SW480 (cell line): ENCODE measurements around the gene TMED10.
"Not testable (repeated sequence)": the region's sequence is repeated elsewhere in the genome, so short reads cannot be mapped to it uniquely, and the experiment has no call there.

Source experiments
- DNase-seq: peaks from one replicate; pipeline ENCODE4 v3.0.0-alpha.2; 2016; ENCODE audit warnings: low spot score

Gene TMED10

GRCh38 chr14:75158843-75159614 lies 17.4 kb downstream of the TMED10 start:
- no peak for DNase-seq

DNA sequence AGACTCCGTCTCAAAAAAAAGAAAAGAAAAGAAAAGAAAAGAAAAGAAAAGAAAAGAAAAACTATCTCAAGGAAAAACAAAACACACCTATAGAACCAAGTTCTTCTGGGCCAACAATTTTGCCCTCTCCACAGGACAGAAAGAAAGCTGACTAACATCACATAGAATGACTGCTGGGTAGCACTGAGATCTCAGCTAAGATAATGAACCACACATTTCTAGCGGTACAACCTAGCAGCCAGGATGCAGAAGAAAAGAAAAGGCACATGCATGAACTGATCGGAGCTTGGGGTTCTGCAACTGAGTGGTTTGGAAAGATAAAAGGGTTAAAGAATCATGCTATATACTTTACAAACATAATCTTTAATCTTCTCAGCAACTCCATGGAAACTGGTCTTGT lies 19.5 kb downstream of the TMED10 start:
- no peak for DNase-seq

- no peak for DNase-seq
These were observed 20.3 kb downstream of the TMED10 start for GRCh38 chr14:75156111-75156510.

DNA sequence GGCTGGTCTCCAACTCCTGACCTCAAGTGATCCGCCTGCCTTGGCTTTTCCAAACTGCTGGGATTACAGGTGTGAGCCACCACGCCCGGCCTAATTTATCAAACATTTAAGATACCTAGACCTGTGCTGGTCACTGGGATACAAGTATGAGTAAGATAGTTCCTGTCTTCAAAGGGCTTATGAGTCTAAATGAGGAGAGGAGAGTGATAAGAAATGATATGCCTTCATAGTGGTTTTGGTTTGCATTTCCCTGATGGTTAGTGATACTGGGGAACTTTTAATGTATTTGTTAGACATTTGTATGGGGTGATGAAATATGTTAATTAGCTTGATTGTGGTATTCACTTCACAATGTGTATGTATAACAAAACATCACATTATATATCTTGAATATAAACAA lies 21.2 kb downstream of the TMED10 start:
- no peak for DNase-seq

DNA sequence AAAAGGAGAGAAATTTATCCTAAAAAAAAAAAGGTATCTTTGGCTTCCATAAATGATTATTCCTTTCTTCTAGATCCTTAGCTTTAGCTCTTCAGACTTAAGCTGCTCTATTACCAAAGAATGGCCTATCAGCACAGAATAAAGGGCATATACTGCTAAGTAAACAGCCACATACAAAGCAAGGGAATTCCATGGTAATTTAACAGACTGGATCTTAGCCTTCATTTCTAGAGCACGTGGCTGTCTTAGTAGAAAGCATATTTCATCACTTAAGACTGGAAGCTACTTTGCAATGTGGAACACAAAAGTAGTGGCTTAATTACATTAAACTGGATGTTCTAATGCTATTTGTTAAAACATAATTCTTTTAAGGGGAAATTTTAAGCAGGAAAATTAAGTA lies 23.1 kb downstream of the TMED10 start:
- no peak for DNase-seq

GRCh38 chr14:75151851-75152250 lies 24.6 kb downstream of the TMED10 start:
- DNase-seq, result no peak

- not testable (repeated sequence) for DNase-seq
These were observed 25.8 kb downstream of the TMED10 start for GRCh38 chr14:75150637-75151036.

DNA sequence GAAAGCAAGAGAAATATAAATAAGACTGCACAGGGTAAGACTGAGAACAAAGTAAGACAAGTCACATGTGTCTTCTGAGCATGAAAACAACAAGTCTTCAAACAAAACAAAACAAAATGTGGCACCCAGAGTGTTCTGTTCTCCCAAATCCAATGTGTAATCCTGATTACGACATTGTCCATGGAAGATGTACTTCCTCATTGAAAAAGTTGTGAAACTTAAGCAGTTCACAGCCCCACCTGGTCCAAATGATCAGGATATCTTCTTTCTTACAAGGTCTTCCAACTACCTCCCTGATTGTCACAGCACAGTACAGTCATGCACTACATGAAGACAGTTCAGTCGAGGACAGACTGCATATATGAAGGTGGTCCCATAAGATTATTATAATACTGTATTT lies 26.3 kb downstream of the TMED10 start:
- DNase-seq, result no peak

DNA sequence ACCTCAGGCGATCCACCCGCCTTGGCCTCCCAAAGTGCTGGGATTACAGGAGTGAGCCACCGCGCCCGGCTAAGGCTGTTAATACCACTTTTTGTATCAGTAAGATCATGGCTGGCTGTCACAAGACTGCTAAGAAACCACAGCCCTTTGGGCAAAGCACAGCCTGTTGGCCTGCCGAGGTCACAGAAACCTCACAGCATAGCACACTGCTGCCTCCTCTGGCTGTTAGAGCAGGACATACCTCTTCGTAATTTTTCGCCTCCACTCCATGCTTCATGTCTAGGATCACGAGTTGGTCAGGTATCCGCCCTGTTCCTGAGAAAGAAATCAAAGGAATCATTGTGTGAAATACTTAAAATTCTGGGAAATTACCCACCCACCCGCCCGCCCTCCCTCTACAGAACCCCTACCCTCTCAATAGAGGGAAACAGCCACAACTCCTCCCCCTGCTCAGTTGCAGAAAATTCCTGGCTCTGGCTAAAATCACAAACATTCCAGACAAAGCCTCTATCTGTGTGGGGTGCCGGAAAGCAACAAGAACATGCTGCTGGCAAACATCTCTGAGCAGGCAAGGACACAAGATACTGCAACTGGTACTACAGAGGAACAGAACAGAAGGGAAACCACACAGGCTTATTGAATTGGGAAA lies 28.9 kb downstream of the TMED10 start:
- peak; percentile 92 for DNase-seq

DNA sequence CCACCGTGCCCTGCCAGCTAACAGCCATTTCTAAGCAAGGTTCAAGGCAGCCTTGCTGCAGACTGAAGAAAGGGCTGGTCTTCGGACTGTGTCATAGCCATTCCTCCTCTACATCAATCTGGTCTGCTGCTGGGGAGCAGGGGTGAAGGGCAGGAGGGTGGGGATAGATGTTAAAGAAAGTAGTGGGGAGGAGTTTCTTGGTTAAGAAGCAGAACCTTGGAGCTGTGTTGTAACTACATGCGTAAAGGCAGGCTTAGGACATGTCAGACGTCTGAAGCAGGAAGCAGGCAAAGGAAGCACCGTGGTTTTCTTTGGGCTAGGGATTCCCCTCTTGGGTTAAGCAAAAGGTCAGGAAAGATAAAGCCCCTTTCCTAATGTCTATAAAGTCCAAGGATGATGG lies 31.5 kb downstream of the TMED10 start:
- DNase-seq, result no peak

DNA sequence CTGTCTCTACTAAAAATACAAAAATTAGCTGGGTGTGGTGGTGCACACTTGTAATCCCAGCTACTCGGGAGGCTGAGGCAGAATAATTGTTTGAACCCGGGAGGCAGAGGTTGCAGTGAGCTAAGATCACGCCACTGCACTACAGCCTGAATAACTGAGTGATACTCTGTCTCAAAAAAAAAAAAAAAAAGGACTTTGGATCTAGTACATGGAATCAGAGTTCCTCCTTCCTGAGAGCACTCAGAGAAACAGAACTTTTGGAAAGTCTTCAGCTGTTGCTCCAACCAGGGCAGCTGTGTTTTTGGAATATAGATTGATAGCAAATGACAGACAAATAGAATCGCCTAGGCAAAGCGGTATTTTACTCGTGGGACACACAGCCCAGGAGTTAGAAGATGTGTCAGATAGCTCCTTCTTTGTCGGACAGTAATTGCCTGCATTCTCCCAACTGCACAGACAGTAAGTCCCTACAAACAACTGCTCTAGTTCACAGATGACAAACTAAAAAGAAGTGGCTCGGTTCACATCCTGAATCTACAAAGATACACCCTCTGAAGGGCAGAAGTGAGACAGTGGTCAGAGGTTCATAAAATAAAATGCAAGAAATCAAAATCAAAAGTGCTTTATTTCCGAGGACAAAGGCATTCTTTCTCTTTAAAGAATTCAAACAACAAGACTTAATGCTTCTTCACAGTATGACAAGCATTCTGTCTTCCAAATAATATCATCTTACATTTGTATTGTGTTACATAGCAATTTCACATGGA lies 32.5 kb downstream of the TMED10 start:
- no peak for DNase-seq

GRCh38 chr14:75142494-75142893 lies 33.9 kb downstream of the TMED10 start:
- no peak for DNase-seq

DNA sequence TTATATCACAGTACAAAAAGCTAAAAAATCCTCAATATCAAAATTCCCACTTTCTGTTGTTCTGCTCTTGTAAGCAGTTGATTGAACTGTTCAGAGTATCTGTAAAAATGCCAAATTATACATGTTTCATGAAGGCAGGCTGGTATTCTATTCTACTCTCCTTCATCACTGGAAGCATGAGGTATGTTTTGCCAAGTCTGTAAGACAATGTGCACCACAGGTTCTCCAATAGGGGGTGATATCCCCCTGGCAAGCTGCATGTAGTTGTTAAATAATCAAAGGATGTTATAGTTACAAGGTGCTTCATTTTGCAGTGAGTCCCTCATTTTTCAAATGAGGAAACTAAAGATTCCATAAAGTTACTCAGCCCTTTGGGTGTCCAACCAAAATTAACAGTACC lies 34.4 kb downstream of the TMED10 start:
- DNase-seq, result peak; percentile 52

DNA sequence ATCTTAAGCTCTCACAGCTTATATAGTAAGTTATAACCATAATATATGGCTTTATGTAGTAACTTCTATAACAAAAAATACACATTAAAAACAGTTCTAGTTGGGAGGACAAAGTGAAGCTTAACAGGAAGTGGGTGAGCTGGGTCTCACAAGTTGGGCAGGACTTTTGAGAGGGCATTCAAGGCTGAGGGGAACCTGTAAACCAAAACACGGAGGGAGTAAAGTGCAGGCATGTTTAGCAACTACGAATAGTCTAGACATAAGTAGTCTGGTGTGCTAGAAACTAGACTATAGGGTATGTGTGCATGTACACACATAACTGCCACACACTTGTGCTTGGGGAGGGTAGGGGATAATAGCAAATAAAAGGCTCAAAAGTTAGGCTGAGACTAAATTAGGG lies 35.4 kb downstream of the TMED10 start:
- DNase-seq, result no peak

GRCh38 chr14:75140620-75141019 lies 35.8 kb downstream of the TMED10 start:
- DNase-seq, result no peak

DNA sequence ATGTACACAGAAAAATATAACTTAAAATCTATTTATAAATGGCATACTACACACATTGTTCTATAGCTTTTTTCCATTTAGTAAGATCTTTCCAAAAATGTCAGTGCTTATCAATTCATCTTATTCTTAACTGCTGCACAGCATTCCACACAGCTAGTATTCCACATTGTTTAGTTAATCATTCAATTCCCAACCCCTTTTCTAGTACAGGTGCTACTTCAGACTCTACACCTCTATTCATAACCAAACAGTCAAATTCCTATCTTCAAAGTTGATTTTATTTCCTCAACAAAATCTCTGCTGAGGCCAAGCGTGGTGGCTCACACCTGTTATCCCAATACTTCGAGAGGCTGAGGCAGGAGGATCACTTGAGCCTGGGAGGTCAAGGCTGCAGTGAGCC lies 37.2 kb downstream of the TMED10 start:
- no peak for DNase-seq

GRCh38 chr14:75138492-75138891 lies 37.9 kb downstream of the TMED10 start:
- no peak for DNase-seq

GRCh38 chr14:75134644-75135043 lies 41.8 kb downstream of the TMED10 start:
- DNase-seq, result no peak

- DNase-seq, result no peak
These were observed 42.8 kb downstream of the TMED10 start for GRCh38 chr14:75133597-75133996.

GRCh38 chr14:75132382-75133086 lies 43.9 kb downstream of the TMED10 start:
- DNase-seq, result peak; percentile 81

GRCh38 chr14:75128596-75128990 lies 47.8 kb downstream of the TMED10 start:
- DNase-seq, result no peak

DNA sequence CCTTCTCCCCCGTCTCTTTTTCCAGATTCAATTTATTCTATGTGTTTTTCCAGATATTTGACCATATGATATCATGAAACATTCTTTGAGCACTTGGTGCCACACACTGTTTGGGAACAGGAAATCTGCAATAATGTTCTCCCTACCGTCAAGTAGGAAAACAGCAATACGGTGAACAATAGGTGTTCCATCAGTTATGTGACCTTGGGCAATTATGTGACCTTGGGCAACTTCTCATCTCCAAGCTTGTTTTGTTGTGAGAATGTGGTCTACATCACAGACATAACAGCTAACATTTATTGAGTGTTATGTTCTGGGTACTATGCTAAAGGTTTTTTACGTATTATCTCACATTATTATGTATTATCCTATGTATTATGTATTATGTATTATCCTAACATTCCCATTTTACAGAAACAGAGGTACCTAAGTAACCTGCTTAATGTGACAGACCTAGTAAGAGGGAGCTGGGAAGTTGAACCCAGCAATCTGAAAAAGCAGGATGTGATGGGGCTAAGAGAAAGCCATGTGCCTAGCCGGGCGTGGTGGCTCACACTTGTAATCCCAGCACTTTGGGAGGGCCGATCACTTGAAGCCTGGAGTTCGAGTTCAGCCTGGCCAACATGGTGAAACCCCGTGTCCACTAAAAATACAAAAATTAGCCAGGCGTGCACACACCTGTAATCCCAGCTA lies 48.4 kb downstream of the TMED10 start:
- DNase-seq, result no peak
